Inferior parietal cortex (tissue), 1 donor: Measurements from ENCODE around the gene CDH23.

Experiments used
- DNase-seq: peaks from one replicate; pipeline ENCODE4 v3.0.0-alpha.2; 2016; ENCODE audit errors: extremely low spot score

The CDH23 gene

GRCh38 chr10:71742301-71743088 is 345.8 kb downstream of the CDH23 start:
- no peak for DNase-seq

- DNase-seq = no peak
Observed at GRCh38 chr10:71743089-71743838, 346.5 kb downstream of the CDH23 start.

GRCh38 chr10:71743866-71744265 is 347.1 kb downstream of the CDH23 start:
- no peak for DNase-seq

GRCh38 chr10:71744897-71745663 is 348.4 kb downstream of the CDH23 start:
- no peak for DNase-seq

GRCh38 chr10:71745664-71746250 is 349.0 kb downstream of the CDH23 start:
- no peak for DNase-seq

- DNase-seq = no peak
Observed at GRCh38 chr10:71746344-71747037, 349.8 kb downstream of the CDH23 start.

- no peak for DNase-seq
Observed at GRCh38 chr10:71747039-71747531, 350.4 kb downstream of the CDH23 start.

DNA sequence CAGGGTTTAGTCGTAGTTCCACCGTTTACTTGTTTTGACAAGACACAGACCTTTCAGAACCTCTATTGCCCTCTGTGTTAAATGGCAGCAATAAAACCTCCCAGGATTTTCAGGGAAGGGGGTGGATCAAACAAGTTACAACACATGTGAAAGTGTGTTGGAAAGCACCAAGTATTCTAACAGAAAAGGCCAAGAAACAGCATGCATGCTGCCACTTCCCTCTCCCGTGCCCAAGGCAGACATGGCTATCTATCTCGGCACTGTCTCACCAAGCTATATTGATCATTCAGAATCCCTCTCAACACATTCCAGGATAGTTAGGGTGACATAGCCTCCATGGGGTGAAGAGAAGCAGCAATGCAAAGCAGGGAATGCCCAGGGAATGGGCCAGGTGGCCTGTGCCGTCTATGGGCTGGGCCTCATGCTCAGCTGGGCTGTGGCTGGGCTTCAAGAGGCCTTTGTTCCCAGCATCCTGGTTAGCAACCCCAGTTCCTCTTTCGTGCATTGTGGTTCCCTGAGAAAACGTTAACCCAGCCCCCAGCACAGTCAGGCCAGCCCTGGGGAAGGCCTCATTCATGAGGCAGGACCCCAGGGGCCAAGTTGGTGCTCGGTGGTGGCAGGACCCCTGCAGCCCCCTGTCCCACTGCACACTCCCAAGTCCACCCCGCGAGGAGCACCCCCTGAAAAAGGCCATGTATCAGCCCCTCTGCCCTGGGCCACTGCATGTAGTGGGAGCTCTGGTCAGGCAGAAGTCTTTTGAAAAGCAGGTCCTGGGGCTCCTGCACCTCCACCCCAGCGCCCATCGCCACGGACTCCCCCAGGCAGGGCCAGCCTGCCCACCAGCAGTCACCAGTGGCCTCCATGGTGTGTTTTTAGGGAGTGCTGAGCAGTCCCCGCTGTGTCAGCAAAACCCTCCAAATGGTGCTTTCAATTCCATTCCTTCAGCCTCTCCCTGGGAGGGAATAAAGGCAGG is 351.1 kb downstream of the CDH23 start:
- no peak for DNase-seq

- no peak for DNase-seq
Observed at GRCh38 chr10:71748671-71749191, 352.0 kb downstream of the CDH23 start.

DNA sequence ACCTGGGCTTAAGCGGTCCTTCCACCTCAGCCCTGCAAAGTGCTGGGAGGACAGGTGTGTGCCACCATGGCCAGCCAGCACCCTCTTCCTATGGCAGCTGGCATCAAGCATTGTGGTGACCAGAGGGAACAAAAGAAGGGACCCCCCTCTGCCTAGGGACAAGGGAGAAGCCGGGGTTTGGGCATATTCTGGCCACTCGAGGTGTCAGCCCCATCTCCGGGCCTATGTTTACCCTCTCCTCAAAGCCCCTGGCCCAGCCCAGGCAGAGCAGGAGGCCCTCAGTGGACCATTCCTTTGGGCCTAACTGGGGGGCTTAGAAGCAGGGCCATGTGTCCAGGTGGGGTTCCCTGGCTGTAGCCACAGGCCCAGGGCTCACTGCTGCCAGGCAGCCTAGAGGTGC is 352.7 kb downstream of the CDH23 start:
- no peak for DNase-seq

GRCh38 chr10:71750124-71750841 is 353.6 kb downstream of the CDH23 start:
- DNase-seq = no peak

DNA sequence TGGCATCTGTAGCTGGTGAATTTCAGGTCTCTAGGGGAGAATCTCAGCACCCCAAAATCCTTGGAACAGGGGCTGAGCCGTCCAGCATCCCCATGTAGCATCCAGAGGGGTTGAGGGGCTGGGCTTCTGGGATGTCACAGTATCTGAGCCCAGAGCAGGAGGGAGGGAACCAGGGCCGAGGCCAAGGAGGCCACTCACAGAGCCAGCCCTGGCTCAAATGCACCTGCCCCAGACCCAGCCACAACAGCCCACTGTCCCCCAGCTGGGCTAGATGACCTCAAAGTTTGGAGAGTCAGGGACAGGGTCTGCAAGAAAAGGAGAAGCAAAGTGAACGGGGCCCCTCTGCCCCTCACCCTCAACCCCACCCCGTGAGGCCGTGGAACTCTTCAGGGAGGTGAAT is 354.3 kb downstream of the CDH23 start:
- DNase-seq = no peak

GRCh38 chr10:71751515-71752224 is 354.9 kb downstream of the CDH23 start:
- no peak for DNase-seq

- no peak for DNase-seq
Observed at GRCh38 chr10:71752391-71753090, 355.8 kb downstream of the CDH23 start.

DNA sequence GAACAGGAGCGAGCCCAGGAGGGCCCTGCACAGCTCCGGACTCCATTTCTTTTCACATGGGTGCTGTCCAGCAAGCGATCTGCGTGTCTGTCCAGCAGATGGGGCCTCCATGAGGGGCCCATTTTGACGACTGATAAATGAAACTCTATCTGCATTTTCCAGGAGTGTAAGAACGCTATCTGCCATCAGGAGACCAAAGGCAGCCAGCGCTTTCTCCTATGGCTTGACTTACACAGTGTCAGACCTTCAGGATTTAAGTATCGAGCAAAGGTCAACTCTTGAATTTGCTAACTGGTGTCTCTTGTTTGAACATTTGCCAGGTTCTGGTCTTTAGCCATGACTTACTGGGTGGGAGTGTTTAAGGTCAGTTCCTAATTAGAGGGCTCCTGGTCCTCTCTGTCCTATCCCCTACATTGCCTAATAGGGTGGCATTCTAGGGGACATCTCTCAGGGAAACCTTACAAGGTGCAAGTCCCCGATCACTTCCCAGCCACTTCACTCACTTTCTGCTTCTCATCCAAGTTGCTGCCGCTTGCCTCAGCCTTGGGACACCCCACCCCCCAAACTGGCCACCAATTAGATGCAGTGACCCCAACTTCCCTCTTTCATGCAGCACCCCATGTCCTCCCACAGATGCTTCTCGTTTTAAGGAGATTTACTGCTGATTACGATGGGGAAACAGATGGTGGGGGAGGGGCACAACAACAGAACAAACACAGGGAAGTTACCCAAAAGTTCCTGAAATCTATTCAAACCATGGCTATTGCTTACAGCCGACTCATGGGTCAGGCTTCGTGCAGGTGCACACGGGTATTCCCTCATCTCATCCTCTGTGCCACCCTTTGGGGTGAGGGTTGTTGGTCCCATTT is 356.6 kb downstream of the CDH23 start:
- DNase-seq = no peak

GRCh38 chr10:71753960-71754505 is 357.3 kb downstream of the CDH23 start:
- DNase-seq = no peak

DNA sequence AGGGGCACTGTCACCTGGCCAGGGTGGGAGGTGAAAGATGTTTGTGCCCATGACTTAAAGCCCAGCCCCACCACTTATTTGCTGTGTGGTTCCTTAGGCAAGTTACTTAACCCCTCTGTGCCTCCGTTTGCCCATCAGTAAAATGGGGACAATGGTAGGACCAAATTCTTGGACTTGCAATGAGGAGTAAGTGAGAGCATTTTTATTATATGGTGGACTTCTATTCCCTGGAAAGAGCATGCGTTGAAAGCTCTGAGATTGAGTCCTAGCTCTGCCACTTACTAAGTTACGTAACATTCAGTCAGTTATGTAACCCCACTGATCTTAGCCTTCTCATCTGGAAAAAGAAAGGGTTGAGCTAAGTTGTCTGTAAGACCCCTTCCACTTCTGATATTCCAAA is 357.8 kb downstream of the CDH23 start:
- no peak for DNase-seq
